Stimulated activated CD4-positive, alpha-beta T cell treated with anti-CD3 and anti-CD28 coated beads, Interleukin-12 subunit alpha, Interleukin-12 subunit beta, amount 100 ng/mL, for 24 hours (primary cell): Measurements from ENCODE around the gene STK17A.
"Not testable (repeated sequence)": the region's sequence is repeated elsewhere in the genome, so short reads cannot be mapped to it uniquely, and the experiment has no call there.

Experiments used
- DNase-seq, 2 experiments: peaks; one replicate each; pipeline ENCODE4 v3.0.0-alpha.2; 2020; ENCODE audit warnings: low read depth in 2 of 2

STK17A gene

DNA sequence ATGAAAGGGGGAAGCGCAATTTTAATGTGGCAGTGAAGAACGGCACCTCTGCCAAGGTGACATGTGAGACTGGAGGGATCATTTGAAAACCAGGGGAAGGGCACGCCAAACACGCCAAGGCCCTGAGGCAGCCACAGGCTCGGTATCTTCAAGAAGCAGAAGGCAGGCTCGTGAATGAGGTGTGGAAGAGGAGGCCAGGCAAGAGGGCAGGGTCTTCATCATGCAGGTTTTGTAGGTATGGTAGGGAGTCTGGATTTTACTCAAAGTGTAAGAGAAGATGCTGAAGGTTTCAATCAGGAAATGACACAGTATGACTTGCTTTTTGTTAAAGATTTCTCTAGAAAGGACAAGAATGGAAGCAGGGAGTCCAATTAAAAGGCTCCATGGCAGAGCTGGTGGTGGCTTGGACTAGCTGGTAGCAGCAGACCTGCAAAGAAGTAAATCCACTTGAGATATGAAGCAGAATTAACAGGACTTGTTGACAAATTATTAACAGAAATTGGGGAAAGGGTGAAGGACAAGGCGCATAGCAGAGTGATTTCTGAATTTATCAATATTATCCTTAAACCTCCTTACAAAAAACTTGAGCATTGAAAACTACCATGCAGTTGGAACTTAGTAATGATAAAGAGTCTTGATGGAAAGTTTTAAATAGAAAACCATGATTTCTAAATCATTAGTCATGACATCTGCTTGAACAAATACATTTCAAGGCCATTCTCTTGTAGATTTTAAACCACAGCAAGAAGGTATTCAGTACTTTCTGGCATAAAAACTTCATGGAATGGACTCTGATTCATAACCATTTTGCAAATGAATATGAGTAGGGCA, 76.0 kb downstream of the STK17A start:
- DNase-seq = no peak

DNA sequence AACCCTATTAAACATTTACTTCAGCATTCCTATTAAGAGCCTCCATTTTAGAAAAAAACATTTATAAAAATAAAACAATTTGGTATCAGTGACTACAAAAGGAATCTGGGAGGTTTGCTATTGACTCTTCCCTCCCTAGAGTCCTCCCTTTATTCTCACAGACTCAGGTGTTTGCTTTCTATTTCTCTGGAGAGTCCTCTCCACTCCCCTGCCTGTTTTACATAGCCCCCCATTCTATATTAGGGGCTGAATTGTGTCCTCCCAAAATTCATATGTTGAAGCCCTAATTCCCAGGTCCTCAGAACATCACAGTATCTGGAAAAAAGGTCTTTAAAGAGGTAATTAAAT, 76.6 kb downstream of the STK17A start:
- DNase-seq = no peak

DNA sequence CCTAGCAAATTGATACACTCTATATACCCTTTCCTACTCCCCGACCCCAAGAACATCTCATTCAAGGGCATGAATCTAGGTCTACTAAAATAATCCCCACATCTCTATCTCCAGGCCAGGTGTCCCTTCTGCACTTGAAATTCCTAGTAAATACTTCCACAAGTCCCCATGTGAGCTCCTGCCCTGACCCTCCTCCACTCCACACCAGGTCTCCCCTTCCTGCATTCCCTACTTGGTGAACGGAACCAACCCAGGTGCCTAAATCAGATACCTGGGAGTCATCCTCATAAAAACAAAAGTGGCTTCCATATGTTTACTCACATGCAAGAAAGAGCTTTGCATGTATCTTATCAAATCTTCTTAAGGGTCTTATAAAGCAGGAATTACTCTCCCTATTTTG, 77.2 kb downstream of the STK17A start:
- DNase-seq = no peak

DNA sequence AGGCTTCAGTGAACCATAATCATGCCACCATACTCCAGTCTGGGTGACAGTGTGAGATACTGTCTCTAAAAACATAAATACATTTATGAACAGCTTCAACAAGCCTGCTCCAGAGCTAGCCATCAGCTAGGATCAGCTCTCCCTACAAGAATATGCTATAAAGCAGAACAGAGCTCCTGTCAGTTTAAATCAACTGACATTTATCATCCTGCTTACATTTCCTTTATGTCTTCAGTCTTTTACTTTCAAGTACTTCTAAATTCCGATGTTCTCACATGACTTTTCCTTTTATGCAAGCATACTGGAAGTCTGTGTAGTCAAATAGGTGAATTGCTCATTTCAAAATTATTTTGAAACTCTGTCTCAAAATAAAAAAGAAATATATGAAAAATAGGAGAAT, 81.8 kb downstream of the STK17A start:
- DNase-seq = no peak

DNA sequence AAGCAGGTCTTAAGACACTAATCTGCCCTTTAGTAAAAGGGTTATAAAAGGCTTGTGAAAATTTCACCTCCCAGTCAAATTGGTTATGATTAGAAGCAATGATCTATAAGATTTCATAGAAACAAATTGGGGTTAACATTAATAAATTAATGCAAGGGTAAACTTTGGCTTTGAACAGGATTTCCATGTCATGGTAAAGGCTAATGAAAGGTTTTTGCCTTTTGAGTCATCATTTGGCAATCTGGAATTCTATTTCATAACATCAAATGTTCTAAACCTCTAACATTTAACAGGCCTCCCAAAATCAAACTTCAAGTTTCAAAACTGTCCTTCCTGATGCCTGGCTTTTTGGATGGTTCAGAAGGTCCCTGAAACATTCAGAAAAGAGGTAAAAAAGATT, 84.0 kb downstream of the STK17A start:
- DNase-seq = no peak

DNA sequence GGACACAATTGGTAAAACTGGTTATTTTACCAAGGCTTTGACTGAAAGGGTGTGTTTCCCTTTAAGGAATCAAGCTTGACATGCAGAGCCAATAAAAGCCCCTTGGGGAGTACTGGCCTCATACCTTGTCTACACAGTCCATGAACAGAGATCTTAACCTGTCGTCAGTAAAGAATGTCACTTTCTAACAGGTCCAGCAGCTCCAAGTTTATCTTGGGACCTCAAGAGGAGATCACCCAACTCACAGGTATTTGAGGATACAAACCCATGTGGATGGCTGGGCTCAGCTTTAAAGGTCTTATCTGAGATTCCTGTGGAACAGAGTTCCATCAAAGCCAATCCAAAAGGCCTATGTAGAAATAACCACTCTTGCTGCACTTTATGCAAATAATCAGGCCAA, 85.1 kb downstream of the STK17A start:
- DNase-seq = no peak

DNA sequence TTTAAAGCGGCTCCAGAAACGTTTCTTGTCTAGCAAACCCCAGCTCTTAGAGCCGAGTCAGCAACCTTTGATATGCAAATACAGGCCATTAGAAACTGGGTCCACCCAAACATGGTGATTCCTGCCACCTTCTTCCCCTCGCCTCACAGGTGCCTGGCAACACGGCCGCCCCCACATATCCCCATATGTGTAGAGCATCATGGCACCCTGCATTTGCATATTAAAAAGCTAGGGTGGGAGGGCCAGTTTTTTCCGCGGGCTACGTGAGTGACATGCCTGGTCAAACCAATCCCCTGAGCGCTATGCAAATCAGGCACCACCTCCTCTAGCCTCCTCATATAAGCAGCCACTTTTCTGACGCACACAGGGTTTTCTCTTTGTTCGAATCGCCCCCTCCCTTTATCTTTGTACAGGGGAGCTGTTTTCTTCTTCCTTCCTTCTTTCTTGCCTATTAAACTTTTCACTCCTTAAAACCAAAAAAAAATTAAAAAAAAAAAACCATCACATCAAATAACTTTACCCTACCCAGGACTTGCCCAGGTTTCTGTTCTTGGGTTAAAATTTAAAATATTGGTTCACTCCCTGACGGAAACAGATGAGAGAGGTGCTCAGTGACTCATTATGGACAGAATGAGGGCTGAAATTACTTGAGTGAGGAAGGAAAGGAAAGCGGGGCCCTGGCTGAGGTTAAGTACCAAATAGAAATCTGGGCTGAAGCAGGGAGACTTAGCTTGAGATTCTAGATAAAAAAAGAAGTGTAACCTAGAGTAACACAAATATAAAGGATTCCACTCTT, 86.6 kb downstream of the STK17A start:
- DNase-seq = peak; percentile 64 to 74

DNA sequence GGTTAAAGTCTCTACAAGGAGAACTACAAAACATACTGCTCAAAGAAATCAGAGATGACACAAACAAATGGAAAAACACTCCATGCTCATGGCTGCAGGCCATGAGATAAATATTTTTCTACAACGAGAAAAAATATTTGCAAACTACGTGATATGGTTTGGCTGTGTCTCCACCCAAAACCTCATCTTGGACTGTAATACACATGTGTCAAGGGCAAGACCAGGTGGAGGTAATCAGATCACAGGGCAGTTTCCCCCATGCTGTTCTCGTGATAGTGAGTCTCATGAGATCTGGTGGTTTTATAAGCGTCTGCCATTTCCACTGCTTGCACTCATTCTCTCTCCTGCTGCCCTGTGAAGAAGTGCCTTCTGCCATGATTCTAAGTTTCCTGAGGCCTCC, 88.6 kb downstream of the STK17A start:
- no peak for DNase-seq

DNA sequence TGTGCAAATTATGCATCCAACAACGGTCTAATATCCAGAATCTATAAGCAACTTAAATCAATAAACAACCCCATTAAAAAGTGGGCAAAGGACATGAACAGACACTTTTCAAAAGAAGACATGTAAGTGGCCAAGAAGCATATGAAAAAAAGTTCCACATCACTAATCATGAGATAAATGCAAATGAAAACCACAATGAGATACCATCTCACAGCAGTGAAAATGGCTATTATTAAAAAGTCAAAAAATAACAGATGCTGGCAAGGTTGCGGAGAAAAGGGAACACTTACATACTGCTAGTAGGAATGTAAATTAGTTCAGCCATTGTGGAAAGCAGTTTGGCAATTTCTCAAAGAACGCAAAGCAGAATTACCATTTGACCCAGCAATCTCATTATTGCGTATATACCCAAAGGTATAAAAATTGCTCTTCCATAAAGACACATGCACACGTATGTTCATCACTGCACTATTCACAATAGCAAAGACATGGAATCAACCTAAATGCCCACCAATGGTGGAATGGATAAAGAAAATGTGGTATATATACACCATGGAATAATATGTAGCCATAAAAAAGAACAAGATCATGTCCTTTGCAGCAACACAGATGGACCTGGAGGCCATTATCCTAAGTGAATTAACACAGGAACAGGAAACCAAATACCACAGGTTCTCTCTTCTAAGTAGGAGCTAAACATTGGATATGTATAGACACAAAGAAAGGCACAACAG, 90.5 kb downstream of the STK17A start:
- not testable (repeated sequence) for DNase-seq

DNA sequence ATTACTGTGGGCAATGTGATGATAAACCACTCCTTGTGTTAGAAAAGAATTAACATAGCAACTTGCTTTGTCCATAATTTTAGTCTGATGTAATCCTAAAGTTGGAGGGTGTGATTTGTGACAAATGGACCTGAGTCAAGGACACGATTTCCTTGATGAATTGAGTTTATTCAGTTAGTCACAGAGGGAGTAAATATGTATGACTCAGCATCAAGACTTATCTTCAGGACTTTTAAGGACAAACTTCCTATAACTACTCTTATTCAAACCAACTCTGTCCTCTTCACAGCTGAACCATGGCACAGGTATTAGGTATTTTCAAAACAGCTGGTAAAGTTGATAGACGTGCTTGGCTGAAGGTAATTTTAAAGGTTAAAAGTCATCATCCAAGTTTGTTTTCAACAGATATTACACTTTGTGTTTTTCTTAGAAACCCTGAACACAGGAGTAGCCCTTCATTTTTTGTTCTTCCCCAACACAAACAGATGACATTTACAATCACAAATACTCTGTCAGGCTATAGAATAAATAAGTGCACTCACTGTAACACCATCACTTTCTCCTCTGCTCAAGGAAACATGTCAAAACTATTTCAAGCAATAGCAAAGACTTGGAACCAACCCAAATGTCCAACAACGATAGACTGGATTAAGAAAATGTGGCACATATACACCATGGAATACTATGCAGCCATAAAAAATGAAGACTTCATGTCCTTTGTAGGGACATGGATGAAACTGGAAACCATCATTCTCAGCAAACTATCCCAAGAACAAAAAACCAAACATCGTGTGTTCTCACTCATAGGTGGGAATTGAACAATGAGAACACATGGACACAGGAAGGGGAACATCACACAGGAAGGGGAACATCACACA, 91.9 kb downstream of the STK17A start:
- no peak for DNase-seq
